Epithelial cell of esophagus (primary cell): ENCODE results near the gene PAGE3.

Experiments
- DNase-seq: peaks from one replicate; pipeline ENCODE4 v3.0.0; 2010; ENCODE audit warnings: low read depth
- H3K4me3 ChIP-seq: 2 replicates; pipeline ENCODE4 v1.5.1; 2011; ENCODE audit warnings: mild to moderate bottlenecking, low read length, control low read depth
- TF ChIP-seq, protein P1 (sequence below): IDR thresholded peaks from 2 replicates; pipeline ENCODE4 v1.5.1; 2011; ENCODE audit warnings: low read depth, mild to moderate bottlenecking, low read length, control low read depth, inconsistent platforms; ENCODE audit not compliant: insufficient read depth; ENCODE audit errors: missing control alignments

Gene PAGE3

DNA sequence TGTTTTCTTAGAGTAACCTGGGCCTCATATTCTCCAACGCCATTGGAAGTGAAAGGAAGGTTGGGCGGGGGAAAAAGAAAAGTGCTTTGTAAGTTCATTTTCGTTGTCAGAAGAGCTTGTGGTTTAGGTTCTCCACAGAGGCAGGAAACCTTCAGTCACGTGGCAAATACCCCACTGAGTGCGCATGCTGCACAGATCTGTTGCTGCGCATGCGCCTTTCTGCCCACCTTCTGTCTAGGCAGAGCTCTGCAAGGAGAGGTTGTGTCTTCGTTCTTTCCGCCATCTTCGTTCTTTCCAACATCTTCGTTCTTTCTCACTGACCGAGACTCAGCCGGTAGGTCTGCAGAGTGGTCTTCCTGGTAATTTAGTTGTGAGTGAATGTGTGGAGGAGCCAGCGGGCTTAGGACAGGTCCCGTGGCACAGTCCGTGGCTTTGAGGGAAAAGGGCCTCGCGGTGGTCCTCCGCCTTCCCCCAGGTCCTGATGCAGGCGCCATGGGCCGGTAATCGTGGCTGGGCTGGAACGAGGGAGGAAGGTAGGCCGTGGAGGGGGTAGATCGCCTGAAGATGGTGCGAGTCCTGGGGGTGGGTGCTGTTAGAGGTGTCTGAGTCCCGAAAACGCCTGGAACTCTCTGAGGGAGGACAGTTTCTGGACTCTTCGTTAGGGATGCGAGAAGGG, 44.5 kb downstream of the PAGE3 start, which contains the start of gene PAGE5:
Gene PAGE5, plus strand, starts transcription at position 228 of the 676 bp plus-strand sequence. CDS start 1,037 bp downstream, outside the sequence.
- no peak within 1 kb of the TSS for H3K4me3 ChIP-seq
- DNase-seq: no peak
- TF ChIP-seq, protein P1, sequence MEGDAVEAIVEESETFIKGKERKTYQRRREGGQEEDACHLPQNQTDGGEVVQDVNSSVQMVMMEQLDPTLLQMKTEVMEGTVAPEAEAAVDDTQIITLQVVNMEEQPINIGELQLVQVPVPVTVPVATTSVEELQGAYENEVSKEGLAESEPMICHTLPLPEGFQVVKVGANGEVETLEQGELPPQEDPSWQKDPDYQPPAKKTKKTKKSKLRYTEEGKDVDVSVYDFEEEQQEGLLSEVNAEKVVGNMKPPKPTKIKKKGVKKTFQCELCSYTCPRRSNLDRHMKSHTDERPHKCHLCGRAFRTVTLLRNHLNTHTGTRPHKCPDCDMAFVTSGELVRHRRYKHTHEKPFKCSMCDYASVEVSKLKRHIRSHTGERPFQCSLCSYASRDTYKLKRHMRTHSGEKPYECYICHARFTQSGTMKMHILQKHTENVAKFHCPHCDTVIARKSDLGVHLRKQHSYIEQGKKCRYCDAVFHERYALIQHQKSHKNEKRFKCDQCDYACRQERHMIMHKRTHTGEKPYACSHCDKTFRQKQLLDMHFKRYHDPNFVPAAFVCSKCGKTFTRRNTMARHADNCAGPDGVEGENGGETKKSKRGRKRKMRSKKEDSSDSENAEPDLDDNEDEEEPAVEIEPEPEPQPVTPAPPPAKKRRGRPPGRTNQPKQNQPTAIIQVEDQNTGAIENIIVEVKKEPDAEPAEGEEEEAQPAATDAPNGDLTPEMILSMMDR: no peak

GRCh38 chrX:55213381-55213780, 51.3 kb downstream of the PAGE3 start:
- TF ChIP-seq, protein P1: no peak
- DNase-seq: no peak
- H3K4me3 ChIP-seq: no peak overlapping the region

DNA sequence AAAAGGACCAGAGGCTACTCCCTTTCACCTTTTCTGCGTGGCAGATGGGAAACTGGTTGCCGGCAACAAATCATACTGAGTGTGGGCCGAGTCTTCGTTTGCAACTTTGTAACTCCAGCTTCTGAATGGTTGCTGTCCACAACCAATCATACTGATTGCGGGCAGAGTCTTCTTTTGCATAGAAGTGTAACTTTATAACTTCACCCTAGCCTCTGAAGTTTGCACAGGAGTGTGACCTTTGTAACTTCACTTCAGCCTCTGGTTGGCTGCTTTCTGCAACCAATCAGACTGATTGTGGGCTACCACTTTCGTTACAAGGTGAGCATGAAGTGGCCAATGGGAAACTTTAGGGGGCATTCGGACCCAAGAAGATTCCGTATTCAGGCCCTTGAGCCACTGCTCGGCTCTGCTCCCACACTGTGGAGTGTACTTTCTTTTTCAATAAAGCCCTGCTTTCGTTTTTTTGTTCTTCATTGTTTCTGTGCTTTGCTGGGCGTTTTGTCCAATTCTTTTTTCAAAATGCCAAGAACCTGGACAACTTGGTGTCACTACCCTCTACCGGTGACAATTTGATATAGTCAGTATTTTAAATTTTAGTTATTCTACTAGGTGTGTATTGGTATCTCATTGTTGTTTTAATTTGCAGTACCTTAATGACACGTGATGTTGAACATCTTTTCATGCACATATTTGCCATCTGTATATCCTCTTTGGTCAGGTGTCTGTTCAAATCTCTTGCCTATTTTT, 53.6 kb downstream of the PAGE3 start:
- TF ChIP-seq, protein P1: no peak
- H3K4me3 ChIP-seq: no peak overlapping the region
- no peak for DNase-seq
